BJ (cell line): Measurements from ENCODE around the gene ANKRD49. TPM values are rescaled to one million over a fixed set of nuclear protein-coding genes. Genes with fewer than 3 reads are reported as not detected.

Experiments used
- CTCF ChIA-PET: fragments of 350-600 bp; formaldehyde crosslinking; extraction: SDS; loops from one replicate; lab custom pipeline; 2021; ENCODE audit warnings: antibody characterized with exemption, inconsistent platforms; lab: Yijun Ruan, JAX
- POLR2A ChIA-PET: fragments of 300-600 bp; sonication (Branson Sonifier 250); formaldehyde crosslinking; extraction: SDS; loops from one replicate; lab custom pipeline; 2021; ENCODE audit warnings: antibody characterized with exemption; lab: Charles Lee
- DNase-seq: peaks from one replicate; pipeline ENCODE4 v3.0.0-alpha.2; 2011; ENCODE audit warnings: low read depth
- H3K27me3 ChIP-seq: 2 replicates; pipeline ENCODE4 v1.6.0; 2011; ENCODE audit warnings: low read length; ENCODE audit not compliant: control insufficient read depth, insufficient read depth
- H3K36me3 ChIP-seq: 2 replicates; pipeline ENCODE4 v1.5.1; 2011; ENCODE audit warnings: low read length; ENCODE audit not compliant: control insufficient read depth, insufficient read depth
- H3K4me3 ChIP-seq: 2 replicates; pipeline ENCODE4 v1.5.1; 2011; ENCODE audit warnings: low read depth, mild to moderate bottlenecking, control low read depth, low read length
- polyA plus RNA-seq: library from polyadenylated mRNA; depleted of rRNA; stranded (reverse); fragments of >200 nt; gene quantifications from 2 replicates; pipeline ENCODE4 v1.2.3, GENCODE V29; 2011
- TF ChIP-seq, protein P1 (sequence below): IDR thresholded peaks from 2 replicates; pipeline ENCODE4 v1.5.1; 2011; ENCODE audit warnings: low read depth, mild to moderate bottlenecking, control low read depth, inconsistent platforms, low read length, moderate library complexity; ENCODE audit not compliant: insufficient read depth

Gene ANKRD49
- polyA plus RNA-seq, 1 experiment = 8.1 TPM

DNA sequence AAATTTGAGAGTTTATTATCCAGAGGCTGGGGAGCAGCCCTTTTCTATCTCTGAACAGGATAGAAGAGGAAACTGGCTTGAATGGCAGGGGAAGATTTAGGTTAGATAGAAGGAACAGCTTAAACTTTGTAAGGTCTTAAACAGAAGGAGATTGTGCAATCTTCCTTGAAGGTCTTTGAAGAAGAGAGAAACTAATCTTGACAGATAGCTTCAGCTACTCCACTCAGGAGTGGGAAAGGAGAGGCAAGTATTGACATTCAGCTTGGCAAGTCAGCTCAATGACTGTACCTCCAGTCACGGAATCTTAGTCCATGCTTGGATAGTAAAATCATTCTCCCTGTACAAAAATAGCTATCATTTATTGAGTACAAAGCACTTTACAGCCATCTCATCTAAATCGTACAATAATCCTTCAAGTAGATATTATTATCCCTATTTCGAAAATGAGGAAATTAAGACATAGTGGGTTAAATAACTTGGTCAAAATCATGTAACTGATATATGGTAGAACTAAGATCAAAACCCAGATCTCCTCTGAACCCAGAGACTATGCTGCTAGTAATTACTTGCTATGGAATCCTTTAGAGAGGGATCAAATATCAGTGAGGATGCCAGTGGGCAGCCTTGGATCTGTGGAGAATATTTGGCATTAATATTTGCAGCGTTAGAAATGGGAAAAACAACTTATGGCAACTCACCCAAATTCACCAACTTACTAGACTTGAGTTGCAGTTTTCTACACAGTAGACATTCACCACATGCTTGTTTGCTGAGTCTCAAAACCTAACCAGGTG, 33.1 kb downstream of the ANKRD49 start:
- TF ChIP-seq, protein P1, sequence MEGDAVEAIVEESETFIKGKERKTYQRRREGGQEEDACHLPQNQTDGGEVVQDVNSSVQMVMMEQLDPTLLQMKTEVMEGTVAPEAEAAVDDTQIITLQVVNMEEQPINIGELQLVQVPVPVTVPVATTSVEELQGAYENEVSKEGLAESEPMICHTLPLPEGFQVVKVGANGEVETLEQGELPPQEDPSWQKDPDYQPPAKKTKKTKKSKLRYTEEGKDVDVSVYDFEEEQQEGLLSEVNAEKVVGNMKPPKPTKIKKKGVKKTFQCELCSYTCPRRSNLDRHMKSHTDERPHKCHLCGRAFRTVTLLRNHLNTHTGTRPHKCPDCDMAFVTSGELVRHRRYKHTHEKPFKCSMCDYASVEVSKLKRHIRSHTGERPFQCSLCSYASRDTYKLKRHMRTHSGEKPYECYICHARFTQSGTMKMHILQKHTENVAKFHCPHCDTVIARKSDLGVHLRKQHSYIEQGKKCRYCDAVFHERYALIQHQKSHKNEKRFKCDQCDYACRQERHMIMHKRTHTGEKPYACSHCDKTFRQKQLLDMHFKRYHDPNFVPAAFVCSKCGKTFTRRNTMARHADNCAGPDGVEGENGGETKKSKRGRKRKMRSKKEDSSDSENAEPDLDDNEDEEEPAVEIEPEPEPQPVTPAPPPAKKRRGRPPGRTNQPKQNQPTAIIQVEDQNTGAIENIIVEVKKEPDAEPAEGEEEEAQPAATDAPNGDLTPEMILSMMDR = no peak
- Histone ChIP-seq H3K27me3 (no peaks in the 10 kb centered on the region), H3K36me3 (no peaks in the 10 kb centered on the region), H3K4me3 (no peak overlapping the region)
- ChIA-PET POLR2A (no interaction called here), CTCF (interaction anchor here (0.5 to 1.8 kb wide), 4 partner anchors 10 to 97 kb away, joined by 3 to 6 read pairs (median 4); no protein-coding TSS in a partner anchor)
- no peak for DNase-seq

DNA sequence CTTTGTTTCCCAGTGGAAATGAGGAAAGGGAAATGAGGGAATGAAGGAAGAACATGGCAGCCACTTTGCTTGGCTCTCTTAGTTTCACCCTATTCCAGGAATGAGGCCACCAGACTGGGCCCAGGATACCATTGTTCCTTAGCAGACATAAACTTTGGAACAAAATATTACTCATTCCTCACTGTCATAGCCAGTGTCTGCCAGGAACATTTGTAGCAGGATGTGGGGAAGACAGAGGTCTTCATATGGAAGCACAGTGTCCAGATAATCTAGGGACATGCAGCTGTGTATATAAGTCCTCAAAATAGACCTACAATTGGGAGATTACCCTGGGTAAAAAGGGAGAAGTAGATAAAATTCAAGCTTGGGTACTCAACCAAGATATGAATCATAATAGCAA, 34.8 kb downstream of the ANKRD49 start:
- TF ChIP-seq, protein P1 = no peak
- Histone ChIP-seq H3K27me3 (no peaks in the 10 kb centered on the region), H3K36me3 (no peaks in the 10 kb centered on the region), H3K4me3 (no peak overlapping the region)
- no peak for DNase-seq
- ChIA-PET POLR2A (no interaction called here), CTCF (interaction anchor here (1.1 to 2.0 kb wide), 3 partner anchors 8 to 35 kb away, joined by 3 to 5 read pairs (median 4); no protein-coding TSS in a partner anchor)

DNA sequence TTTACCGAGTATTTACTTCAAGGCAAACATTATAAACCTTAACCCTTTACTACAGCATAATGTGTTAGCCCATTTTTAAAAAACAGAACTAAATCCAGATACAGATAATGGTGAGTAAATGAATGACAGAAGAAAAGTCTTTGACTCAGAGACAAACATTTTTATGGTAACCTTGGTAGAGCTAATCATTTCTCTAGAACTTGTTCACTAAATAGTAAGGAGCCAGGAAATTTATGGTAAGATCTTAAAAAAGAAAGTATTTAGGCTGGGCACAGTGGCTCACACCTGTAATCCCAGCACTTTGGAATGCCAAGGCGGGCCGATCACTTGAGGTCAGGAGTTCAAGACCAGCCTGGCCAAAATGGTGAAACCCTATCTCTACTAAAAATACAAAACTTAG, 38.4 kb downstream of the ANKRD49 start:
- Histone ChIP-seq H3K27me3 (no peaks in the 10 kb centered on the region; the same call in 1 of the 2 replicates), H3K4me3 (no peak overlapping the region), H3K36me3 (no peaks in the 10 kb centered on the region)
- no peak for DNase-seq
- POLR2A ChIA-PET = no interaction called here
- CTCF ChIA-PET = interaction anchor here (3.0 kb wide), 1 partner anchor 11 kb away, joined by 12 read pairs; no protein-coding TSS in a partner anchor
- TF ChIP-seq, protein P1 = no peak

DNA sequence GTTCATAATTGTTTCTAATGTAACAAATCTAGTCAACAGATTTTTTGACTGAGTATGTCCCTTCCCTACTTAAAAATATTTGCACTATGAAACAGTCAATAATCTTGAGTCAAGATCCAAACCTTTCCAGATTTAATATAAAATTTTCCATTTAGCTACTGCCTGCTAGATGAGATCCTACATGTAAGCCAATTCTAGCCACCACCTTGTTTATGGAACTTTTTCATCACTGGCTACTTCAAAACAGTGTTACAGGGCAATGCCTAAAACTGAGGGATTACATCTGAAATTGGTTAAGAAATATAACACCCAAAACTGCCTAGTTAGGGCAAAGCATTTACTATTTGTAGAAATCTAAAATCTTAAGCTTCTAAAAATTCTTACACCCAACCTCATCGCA, 39.4 kb downstream of the ANKRD49 start:
- DNase-seq = no peak
- no peaks in the 10 kb centered on the region; the same call in 1 of the 2 replicates for H3K27me3 ChIP-seq
- no peak overlapping the region for H3K4me3 ChIP-seq
- ChIA-PET CTCF (interaction anchor here (0.5 to 3.0 kb wide), 4 partner anchors 12 to 1117 kb away, joined by 3 to 12 read pairs (median 3); no protein-coding TSS in a partner anchor), POLR2A (no interaction called here)
- no peaks in the 10 kb centered on the region for H3K36me3 ChIP-seq
- TF ChIP-seq, protein P1 = no peak
